Activated effector memory CD4-positive, alpha-beta T cell treated with anti-CD3 and anti-CD28 coated beads, Interleukin-2, amount 50 U/mL, for 16 hours (primary cell): ENCODE measurements around the gene MKRN2OS.

Source experiments
- DNase-seq: peaks from one replicate; pipeline ENCODE4 v3.0.0-alpha.2; 2020

Gene MKRN2OS

GRCh38 chr3:12545473-12545791 is at the start of gene MKRN2OS:
MKRN2OS (minus strand) TSS chr3:12545499; CDS start chr3:12545464, 35 bp downstream.
- DNase-seq, result no peak

- DNase-seq, result no peak
Observed at GRCh38 chr3:12593473-12593872, 48.2 kb upstream of the MKRN2OS start.

- DNase-seq, result no peak
Observed at GRCh38 chr3:12591997-12592715, 46.9 kb upstream of the MKRN2OS start.

- DNase-seq, result no peak
Observed at GRCh38 chr3:12591456-12591855, 46.2 kb upstream of the MKRN2OS start.

- DNase-seq, result no peak
Observed at GRCh38 chr3:12590096-12590495, 44.8 kb upstream of the MKRN2OS start.

GRCh38 chr3:12588039-12589009 is 43.0 kb upstream of the MKRN2OS start:
- DNase-seq, result no peak

- DNase-seq, result no peak
Observed at GRCh38 chr3:12586403-12586802, 41.1 kb upstream of the MKRN2OS start.

- no peak for DNase-seq
Observed at GRCh38 chr3:12585970-12586369, 40.7 kb upstream of the MKRN2OS start.

- no peak for DNase-seq
Observed at GRCh38 chr3:12585181-12585580, 39.9 kb upstream of the MKRN2OS start.

GRCh38 chr3:12584083-12584482 is 38.8 kb upstream of the MKRN2OS start:
- DNase-seq, result no peak

- no peak for DNase-seq
Observed at GRCh38 chr3:12583280-12583679, 38.0 kb upstream of the MKRN2OS start.

GRCh38 chr3:12582730-12583129 is 37.4 kb upstream of the MKRN2OS start:
- DNase-seq, result no peak

GRCh38 chr3:12579905-12580304 is 34.6 kb upstream of the MKRN2OS start:
- DNase-seq, result no peak

GRCh38 chr3:12579456-12579855 is 34.2 kb upstream of the MKRN2OS start:
- DNase-seq, result no peak

- no peak for DNase-seq
Observed at GRCh38 chr3:12578742-12579141, 33.4 kb upstream of the MKRN2OS start.

GRCh38 chr3:12577379-12577778 is 32.1 kb upstream of the MKRN2OS start:
- no peak for DNase-seq

GRCh38 chr3:12574661-12575060 is 29.4 kb upstream of the MKRN2OS start:
- DNase-seq, result no peak

GRCh38 chr3:12574131-12574530 is 28.8 kb upstream of the MKRN2OS start:
- DNase-seq, result no peak

- no peak for DNase-seq
Observed at GRCh38 chr3:12571986-12572385, 26.7 kb upstream of the MKRN2OS start.

GRCh38 chr3:12569836-12570235 is 24.5 kb upstream of the MKRN2OS start:
- DNase-seq, result no peak

- no peak for DNase-seq
Observed at GRCh38 chr3:12568747-12569146, 23.4 kb upstream of the MKRN2OS start.

- DNase-seq, result no peak
Observed at GRCh38 chr3:12566976-12567375, 21.7 kb upstream of the MKRN2OS start.

- DNase-seq, result no peak
Observed at GRCh38 chr3:12562451-12562850, 17.2 kb upstream of the MKRN2OS start.

- DNase-seq, result no peak
Observed at GRCh38 chr3:12561397-12561796, 16.1 kb upstream of the MKRN2OS start.
